WTC11 (cell line): ENCODE measurements around the gene KRT6A. TPM values are rescaled to one million over a fixed set of nuclear protein-coding genes. Genes with fewer than 3 reads are reported as not detected.

Source experiments
- ATAC-seq: fragments of 200-7000 bp; cut with Tn5 transposase; 2 replicates; pipeline ENCODE4 v1.10.0; 2021; ENCODE audit warnings: mild to moderate bottlenecking, moderate library complexity
- CTCF ChIA-PET: fragments of 300-600 bp; sonication (Branson Sonifier 250); formaldehyde crosslinking; loops from one replicate; lab custom pipeline; 2021; ENCODE audit warnings: antibody characterized with exemption; lab: Charles Lee
- POLR2A ChIA-PET: fragments of 350-600 bp; sonication (Branson Sonifier 250); formaldehyde crosslinking; loops from one replicate; lab custom pipeline; 2021; ENCODE audit warnings: antibody characterized with exemption; lab: Charles Lee
- DNase-seq: peaks from one replicate; pipeline ENCODE4 v3.0.0; 2021; ENCODE audit warnings: low spot score
- H3K27ac Mint-ChIP-seq: 2 replicates; pipeline ENCODE4 v1.8.0; 2021; ENCODE audit warnings: mixed read lengths
- H3K27me3 Mint-ChIP-seq: 2 replicates; pipeline ENCODE4 v1.8.0; 2021; ENCODE audit warnings: low read depth, mild to moderate bottlenecking, moderate library complexity, mixed read lengths
- H3K36me3 Mint-ChIP-seq: 2 replicates; pipeline ENCODE4 v1.8.0; 2021; ENCODE audit warnings: mixed read lengths
- H3K4me1 Mint-ChIP-seq: 2 replicates; pipeline ENCODE4 v1.8.0; 2022; ENCODE audit warnings: mixed read lengths
- H3K4me3 Mint-ChIP-seq: 2 replicates; pipeline ENCODE4 v1.8.0; 2021; ENCODE audit warnings: mild to moderate bottlenecking, moderate library complexity, mixed read lengths
- H3K9me3 Mint-ChIP-seq: 2 replicates; pipeline ENCODE4 v1.8.0; 2021; ENCODE audit warnings: mixed read lengths
- CREM ChIP-seq: sonication (generic); formaldehyde crosslinking; IDR thresholded peaks from 2 replicates; pipeline ENCODE4 v1.8.1; 2022; ENCODE audit warnings: mild to moderate bottlenecking, missing genetic modification reagents, moderate library complexity
- FOXJ3 ChIP-seq: sonication (generic); formaldehyde crosslinking; IDR thresholded peaks from 2 replicates; pipeline ENCODE4 v1.9.0; 2021; ENCODE audit warnings: missing genetic modification reagents, mild to moderate bottlenecking, borderline replicate concordance
- JAZF1 ChIP-seq: fragments of 250-450 bp; sonication (Bioruptor Pico); IDR thresholded peaks from 2 replicates; pipeline ENCODE4 v1.9.0; 2021; ENCODE audit warnings: moderate library complexity, mild to moderate bottlenecking, inconsistent platforms
- MYBL2 ChIP-seq: sonication (generic); formaldehyde crosslinking; IDR thresholded peaks from 2 replicates; pipeline ENCODE4 v1.8.1; 2023; ENCODE audit warnings: mild to moderate bottlenecking, moderate library complexity, missing genetic modification reagents
- NFE2L1 ChIP-seq: sonication (generic); formaldehyde crosslinking; IDR thresholded peaks from 2 replicates; pipeline ENCODE4 v1.8.1; 2023; ENCODE audit warnings: missing genetic modification reagents
- NR2C2 ChIP-seq: sonication (generic); formaldehyde crosslinking; IDR thresholded peaks from 2 replicates; pipeline ENCODE4 v1.8.0; 2022; ENCODE audit warnings: mild to moderate bottlenecking, missing genetic modification reagents
- PRRX2 ChIP-seq: fragments of 250-450 bp; sonication (Bioruptor Pico); IDR thresholded peaks from 2 replicates; pipeline ENCODE4 v1.8.0; 2021; ENCODE audit warnings: mild to moderate bottlenecking
- ZNF416 ChIP-seq: fragments of 250-450 bp; sonication (Bioruptor Pico); IDR thresholded peaks from 2 replicates; pipeline ENCODE4 v1.9.0; 2021; ENCODE audit warnings: mild to moderate bottlenecking, inconsistent platforms
- ZNF423 ChIP-seq: fragments of 250-450 bp; sonication (Bioruptor Pico); IDR thresholded peaks from 2 replicates; pipeline ENCODE4 v2.1.2; 2022; ENCODE audit warnings: mild to moderate bottlenecking, moderate library complexity
- total RNA-seq: library from RNA; stranded (reverse); gene quantifications from 3 replicates; pipeline ENCODE4 v1.2.3, GENCODE V29; 2021
- TF ChIP-seq, protein P1 (sequence below): sonication (generic); formaldehyde crosslinking; IDR thresholded peaks from 2 replicates; pipeline ENCODE4 v1.8.1; 2023; ENCODE audit warnings: mild to moderate bottlenecking, missing genetic modification reagents
- TF ChIP-seq, protein P2 (sequence below): sonication (generic); formaldehyde crosslinking; IDR thresholded peaks from 2 replicates; pipeline ENCODE4 v1.8.1; 2023; ENCODE audit warnings: mild to moderate bottlenecking, moderate library complexity, missing genetic modification reagents
- TF ChIP-seq, protein P3 (sequence below): sonication (generic); formaldehyde crosslinking; IDR thresholded peaks from 2 replicates; pipeline ENCODE4 v1.8.0; 2022; ENCODE audit warnings: mild to moderate bottlenecking, missing genetic modification reagents
- TF ChIP-seq, protein P4 (sequence below): sonication (generic); formaldehyde crosslinking; IDR thresholded peaks from 2 replicates; pipeline ENCODE4 v1.8.0; 2022; ENCODE audit warnings: mild to moderate bottlenecking, missing genetic modification reagents
- TF ChIP-seq, protein P5 (sequence below): sonication (generic); formaldehyde crosslinking; IDR thresholded peaks from 2 replicates; pipeline ENCODE4 v1.8.1; 2022; ENCODE audit warnings: mild to moderate bottlenecking, missing genetic modification reagents, moderate library complexity, borderline replicate concordance
- TF ChIP-seq, protein P6 (sequence below): fragments of 250-450 bp; sonication (Bioruptor Pico); IDR thresholded peaks from 2 replicates; pipeline ENCODE4 v1.9.0; 2021; ENCODE audit warnings: mild to moderate bottlenecking

KRT6A gene
- total RNA-seq, 1 experiment from 2014 or later = not detected

DNA sequence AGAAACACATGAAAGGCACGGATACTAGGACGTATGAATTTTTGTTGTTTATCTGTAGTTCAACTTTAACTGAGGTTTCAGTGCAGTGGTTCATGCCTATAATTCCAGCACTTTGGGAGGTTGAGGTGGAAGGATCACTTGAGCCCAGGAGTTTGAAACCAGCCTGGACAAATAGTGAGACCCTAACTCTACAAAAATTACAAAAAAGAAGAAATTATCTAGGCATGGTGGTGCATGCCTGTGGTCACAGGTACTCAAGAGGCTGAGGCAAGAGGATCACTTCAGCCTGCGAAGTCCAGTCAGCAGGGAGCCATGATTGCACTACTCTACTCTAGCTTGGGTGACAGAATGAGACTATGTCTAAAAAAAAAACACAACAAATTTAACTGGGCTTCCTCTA lies 49.1 kb downstream of the KRT6A start (continued):
- TF ChIP-seq, protein P1, sequence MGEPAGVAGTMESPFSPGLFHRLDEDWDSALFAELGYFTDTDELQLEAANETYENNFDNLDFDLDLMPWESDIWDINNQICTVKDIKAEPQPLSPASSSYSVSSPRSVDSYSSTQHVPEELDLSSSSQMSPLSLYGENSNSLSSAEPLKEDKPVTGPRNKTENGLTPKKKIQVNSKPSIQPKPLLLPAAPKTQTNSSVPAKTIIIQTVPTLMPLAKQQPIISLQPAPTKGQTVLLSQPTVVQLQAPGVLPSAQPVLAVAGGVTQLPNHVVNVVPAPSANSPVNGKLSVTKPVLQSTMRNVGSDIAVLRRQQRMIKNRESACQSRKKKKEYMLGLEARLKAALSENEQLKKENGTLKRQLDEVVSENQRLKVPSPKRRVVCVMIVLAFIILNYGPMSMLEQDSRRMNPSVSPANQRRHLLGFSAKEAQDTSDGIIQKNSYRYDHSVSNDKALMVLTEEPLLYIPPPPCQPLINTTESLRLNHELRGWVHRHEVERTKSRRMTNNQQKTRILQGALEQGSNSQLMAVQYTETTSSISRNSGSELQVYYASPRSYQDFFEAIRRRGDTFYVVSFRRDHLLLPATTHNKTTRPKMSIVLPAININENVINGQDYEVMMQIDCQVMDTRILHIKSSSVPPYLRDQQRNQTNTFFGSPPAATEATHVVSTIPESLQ = no peak
- no peak for TF ChIP-seq NR2C2 (CRISPR knock-in tag)

DNA sequence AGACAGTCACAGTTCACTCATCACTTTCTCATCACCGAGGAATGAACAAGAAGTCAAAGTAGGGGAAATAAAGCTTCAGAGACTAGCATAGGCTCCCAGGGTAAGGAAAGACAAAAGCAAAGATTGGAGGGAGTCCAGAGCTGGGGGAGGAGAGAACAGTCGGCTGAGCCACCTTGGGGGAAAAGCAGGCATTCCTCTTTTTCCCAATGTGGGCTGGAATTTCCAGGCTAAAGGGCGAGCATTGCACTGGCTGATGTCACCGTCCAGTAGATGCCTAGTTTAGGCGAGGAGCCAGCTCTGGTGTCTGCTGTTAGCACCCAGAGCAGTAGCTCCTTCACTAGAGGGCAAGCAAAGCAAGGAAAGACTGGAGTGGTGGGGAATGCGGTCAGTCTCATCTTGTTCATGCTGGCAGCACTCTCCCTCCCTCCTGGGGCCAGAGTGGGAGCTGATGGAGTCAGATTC lies 50.4 kb downstream of the KRT6A start:
- H3K27ac Mint-ChIP-seq = peak overlapping the region; percentile 43
- peak; percentile 60 for DNase-seq
- POLR2A ChIA-PET = no interaction called here
- ATAC-seq = peak; percentile 96
- no peaks in the 10 kb centered on the region for H3K27me3 Mint-ChIP-seq
- H3K36me3 Mint-ChIP-seq = no peaks in the 10 kb centered on the region
- peaks cover 22% of the 10 kb centered on the region for H3K4me1 Mint-ChIP-seq
- no peaks in the 10 kb centered on the region for H3K9me3 Mint-ChIP-seq
- TF ChIP-seq MYBL2 (no peak), NR2C2 (CRISPR knock-in tag) (no peak), CREM (CRISPR knock-in tag) (no peak), NFE2L1 (CRISPR knock-in tag) (no peak), FOXJ3 (CRISPR knock-in tag) (no peak), JAZF1 (CRISPR knock-in tag) (no peak), ZNF416 (no peak)
- TF ChIP-seq, protein P2, sequence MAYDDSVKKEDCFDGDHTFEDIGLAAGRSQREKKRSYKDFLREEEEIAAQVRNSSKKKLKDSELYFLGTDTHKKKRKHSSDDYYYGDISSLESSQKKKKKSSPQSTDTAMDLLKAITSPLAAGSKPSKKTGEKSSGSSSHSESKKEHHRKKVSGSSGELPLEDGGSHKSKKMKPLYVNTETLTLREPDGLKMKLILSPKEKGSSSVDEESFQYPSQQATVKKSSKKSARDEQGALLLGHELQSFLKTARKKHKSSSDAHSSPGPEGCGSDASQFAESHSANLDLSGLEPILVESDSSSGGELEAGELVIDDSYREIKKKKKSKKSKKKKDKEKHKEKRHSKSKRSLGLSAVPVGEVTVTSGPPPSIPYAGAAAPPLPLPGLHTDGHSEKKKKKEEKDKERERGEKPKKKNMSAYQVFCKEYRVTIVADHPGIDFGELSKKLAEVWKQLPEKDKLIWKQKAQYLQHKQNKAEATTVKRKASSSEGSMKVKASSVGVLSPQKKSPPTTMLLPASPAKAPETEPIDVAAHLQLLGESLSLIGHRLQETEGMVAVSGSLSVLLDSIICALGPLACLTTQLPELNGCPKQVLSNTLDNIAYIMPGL (CRISPR knock-in tag) = no peak
- TF ChIP-seq, protein P3, sequence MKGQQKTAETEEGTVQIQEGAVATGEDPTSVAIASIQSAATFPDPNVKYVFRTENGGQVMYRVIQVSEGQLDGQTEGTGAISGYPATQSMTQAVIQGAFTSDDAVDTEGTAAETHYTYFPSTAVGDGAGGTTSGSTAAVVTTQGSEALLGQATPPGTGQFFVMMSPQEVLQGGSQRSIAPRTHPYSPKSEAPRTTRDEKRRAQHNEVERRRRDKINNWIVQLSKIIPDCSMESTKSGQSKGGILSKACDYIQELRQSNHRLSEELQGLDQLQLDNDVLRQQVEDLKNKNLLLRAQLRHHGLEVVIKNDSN (CRISPR knock-in tag) = no peak
- TF ChIP-seq, protein P4, sequence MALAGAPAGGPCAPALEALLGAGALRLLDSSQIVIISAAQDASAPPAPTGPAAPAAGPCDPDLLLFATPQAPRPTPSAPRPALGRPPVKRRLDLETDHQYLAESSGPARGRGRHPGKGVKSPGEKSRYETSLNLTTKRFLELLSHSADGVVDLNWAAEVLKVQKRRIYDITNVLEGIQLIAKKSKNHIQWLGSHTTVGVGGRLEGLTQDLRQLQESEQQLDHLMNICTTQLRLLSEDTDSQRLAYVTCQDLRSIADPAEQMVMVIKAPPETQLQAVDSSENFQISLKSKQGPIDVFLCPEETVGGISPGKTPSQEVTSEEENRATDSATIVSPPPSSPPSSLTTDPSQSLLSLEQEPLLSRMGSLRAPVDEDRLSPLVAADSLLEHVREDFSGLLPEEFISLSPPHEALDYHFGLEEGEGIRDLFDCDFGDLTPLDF = no peak
- H3K4me3 Mint-ChIP-seq = no peak overlapping the region; the same call in 1 of the 2 replicates
- CTCF ChIA-PET = interaction anchor here (0.6 to 1.6 kb wide), 17 partner anchors 9 to 538 kb away, joined by 3 to 24 read pairs (median 4); partner anchors contain the start of gene KRT75

DNA sequence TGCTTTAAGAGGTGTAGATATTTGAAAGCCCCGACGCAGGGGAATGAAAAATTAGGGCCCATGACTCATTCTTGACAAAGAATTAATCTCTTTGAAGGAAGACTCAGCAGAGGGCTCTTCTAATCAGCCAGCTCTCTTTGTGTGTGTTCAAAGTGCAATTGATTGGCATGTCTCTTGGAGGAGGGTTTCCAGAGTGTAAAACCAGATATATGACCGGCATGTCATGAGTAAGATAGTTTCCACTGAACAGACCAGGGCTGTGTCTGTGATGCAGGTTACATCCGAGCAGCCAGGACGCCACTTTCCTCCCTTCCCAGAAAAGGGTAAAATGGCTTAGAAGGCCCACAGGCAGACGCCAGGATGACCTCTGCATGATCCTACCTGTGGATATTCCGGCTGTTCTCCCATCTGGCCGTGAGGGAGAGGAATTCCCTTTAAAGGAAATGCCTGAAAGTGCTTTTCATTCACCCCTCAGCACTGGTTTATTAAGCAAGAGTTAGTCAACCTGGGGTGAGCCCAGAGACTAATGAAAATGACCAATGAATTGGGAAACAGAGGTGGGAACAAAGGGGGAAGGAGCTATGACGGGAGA lies 51.6 kb downstream of the KRT6A start:
- H3K27ac Mint-ChIP-seq = no peak overlapping the region
- TF ChIP-seq, protein P3 (CRISPR knock-in tag) = no peak
- TF ChIP-seq, protein P5, sequence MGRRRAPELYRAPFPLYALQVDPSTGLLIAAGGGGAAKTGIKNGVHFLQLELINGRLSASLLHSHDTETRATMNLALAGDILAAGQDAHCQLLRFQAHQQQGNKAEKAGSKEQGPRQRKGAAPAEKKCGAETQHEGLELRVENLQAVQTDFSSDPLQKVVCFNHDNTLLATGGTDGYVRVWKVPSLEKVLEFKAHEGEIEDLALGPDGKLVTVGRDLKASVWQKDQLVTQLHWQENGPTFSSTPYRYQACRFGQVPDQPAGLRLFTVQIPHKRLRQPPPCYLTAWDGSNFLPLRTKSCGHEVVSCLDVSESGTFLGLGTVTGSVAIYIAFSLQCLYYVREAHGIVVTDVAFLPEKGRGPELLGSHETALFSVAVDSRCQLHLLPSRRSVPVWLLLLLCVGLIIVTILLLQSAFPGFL (CRISPR knock-in tag) = no peak
- TF ChIP-seq ZNF423 (no peak), PRRX2 (no peak)
- TF ChIP-seq, protein P6, sequence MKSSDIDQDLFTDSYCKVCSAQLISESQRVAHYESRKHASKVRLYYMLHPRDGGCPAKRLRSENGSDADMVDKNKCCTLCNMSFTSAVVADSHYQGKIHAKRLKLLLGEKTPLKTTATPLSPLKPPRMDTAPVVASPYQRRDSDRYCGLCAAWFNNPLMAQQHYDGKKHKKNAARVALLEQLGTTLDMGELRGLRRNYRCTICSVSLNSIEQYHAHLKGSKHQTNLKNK = no peak
- TF ChIP-seq, all 79 proteins: peak for 0
- no peaks in the 10 kb centered on the region for H3K27me3 Mint-ChIP-seq
- ATAC-seq = no peak
- H3K9me3 Mint-ChIP-seq = no peaks in the 10 kb centered on the region
- ChIA-PET CTCF (interaction anchor here (1.3 to 1.9 kb wide), 3 partner anchors 18 to 539 kb away, joined by 3 to 6 read pairs (median 6); no protein-coding TSS in a partner anchor), POLR2A (no interaction called here)
- DNase-seq = no peak
- no peaks in the 10 kb centered on the region for H3K36me3 Mint-ChIP-seq
- H3K4me1 Mint-ChIP-seq = peaks cover 22% of the 10 kb centered on the region
- no peak overlapping the region for H3K4me3 Mint-ChIP-seq
